Right lobe of liver (tissue), 4 donors: ENCODE results near the gene ATF1.

Source experiments
- POLR2A ChIP-seq: fragments of 450-650 bp; IDR thresholded peaks from one replicate; pipeline ENCODE4 v1.6.1; 2017; ENCODE audit warnings: antibody characterized with exemption, mild to moderate bottlenecking
- TF ChIP-seq, protein P1 (sequence below), 4 donors: fragments of 200-600 bp in 3 of 4; fragments of 450-650 bp in 1 of 4; IDR thresholded peaks; one replicate each; pipeline versions ENCODE4 v1.5.1 to v1.8.0; 2016 to 2022; ENCODE audit warnings: antibody characterized with exemption in 4 of 4, mild to moderate bottlenecking in 2 of 4
- donor health status: DM: no; HTN: no; CAD: no.
- donor health status: DM: no; HTN: no; CAD: no.
- donor health status: DM: no; HTN: yes; CAD: no.

- TF ChIP-seq, protein P1, sequence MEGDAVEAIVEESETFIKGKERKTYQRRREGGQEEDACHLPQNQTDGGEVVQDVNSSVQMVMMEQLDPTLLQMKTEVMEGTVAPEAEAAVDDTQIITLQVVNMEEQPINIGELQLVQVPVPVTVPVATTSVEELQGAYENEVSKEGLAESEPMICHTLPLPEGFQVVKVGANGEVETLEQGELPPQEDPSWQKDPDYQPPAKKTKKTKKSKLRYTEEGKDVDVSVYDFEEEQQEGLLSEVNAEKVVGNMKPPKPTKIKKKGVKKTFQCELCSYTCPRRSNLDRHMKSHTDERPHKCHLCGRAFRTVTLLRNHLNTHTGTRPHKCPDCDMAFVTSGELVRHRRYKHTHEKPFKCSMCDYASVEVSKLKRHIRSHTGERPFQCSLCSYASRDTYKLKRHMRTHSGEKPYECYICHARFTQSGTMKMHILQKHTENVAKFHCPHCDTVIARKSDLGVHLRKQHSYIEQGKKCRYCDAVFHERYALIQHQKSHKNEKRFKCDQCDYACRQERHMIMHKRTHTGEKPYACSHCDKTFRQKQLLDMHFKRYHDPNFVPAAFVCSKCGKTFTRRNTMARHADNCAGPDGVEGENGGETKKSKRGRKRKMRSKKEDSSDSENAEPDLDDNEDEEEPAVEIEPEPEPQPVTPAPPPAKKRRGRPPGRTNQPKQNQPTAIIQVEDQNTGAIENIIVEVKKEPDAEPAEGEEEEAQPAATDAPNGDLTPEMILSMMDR (IDR thresholded peaks at IDR 0.05) = no peak
- no peak for TF ChIP-seq POLR2A
These were observed 39.5 kb downstream of the ATF1 start for GRCh38 chr12:50803230-50803875.
